PFSK-1 (cell line): Measurements from ENCODE around the gene MLPH.

Experiments
- FOXP2 ChIP-seq: optimal IDR thresholded peaks from 2 replicates; pipeline ENCODE3; 2011; ENCODE audit warnings: borderline replicate concordance, control low read depth, inconsistent platforms; ENCODE audit not compliant: insufficient read depth; ENCODE audit errors: extremely low read length, extremely low read depth
- POLR2AphosphoS5 ChIP-seq: IDR thresholded peaks from 2 replicates; pipeline ENCODE4 v1.6.1; 2012; ENCODE audit warnings: low read depth, mild to moderate bottlenecking, control low read depth, low read length, moderate library complexity
- REST ChIP-seq, 2 experiments: IDR thresholded peaks; 2 replicates each; pipeline versions ENCODE4 v1.6.1 to v1.8.0; 2011 to 2012; ENCODE audit warnings: low read depth in 2 of 2, low read length in 2 of 2, control low read depth in 1 of 2, inconsistent platforms in 1 of 2, mild to moderate bottlenecking in 1 of 2, moderate library complexity in 1 of 2; ENCODE audit not compliant: insufficient read depth in 1 of 2
- SIN3A ChIP-seq: IDR thresholded peaks from 2 replicates; pipeline ENCODE4 v1.6.1; 2012; ENCODE audit warnings: mild to moderate bottlenecking, low read length, moderate library complexity, borderline replicate concordance; ENCODE audit not compliant: insufficient read depth
- TAF1 ChIP-seq: IDR thresholded peaks from 2 replicates; pipeline ENCODE4 v1.6.1; 2012; ENCODE audit warnings: low read length, control low read depth, borderline replicate concordance; ENCODE audit not compliant: insufficient read depth

The MLPH gene

GRCh38 chr2:237549216-237549615, 62.2 kb downstream of the MLPH start:
- no peak for TF ChIP-seq FOXP2
- no peak for TF ChIP-seq POLR2AphosphoS5
- TF ChIP-seq REST (IDR thresholded peaks at IDR 0.05; ENCODE audit: insufficient read depth in 1 of 2, low read depth in 2 of 2, low read length in 2 of 2): no peak
- no peak for TF ChIP-seq SIN3A
- no peak for TF ChIP-seq TAF1

DNA sequence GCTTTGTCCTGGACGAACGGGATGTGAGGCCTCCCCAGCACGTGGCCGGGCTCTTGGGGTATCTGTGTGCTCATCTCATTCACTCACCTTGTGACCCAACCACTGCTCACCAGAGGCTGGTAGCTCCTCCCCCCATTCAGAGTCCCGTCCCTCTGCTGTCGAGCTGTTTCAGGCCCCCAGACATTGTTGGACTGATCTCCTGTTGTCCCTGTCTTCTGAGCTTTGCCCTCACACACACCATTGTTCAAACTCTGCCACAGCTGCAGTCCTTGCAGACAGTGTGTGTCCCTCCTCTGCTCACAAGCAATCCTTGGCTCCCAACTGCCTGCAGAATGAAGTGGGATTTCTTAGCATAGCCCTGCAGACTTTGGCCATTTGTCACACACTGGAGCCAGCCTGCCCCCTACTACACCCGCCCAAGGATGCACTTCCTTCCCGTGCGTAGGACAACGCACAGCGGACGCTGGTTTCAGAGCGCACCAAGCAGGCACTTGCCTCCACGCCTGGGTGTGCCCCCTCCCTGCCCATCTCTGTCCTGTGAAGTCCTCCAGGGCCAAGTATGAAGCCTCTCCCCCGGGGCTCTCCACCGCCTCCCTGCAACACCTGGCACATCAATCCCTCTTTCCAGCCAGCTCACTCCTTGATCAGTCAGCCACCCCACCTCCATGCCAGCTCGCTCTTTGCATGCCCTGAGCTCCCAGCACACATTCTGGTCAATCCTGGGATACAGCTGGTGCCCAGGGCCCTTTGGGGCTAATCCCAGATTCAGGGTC, 62.8 kb downstream of the MLPH start:
- TF ChIP-seq TAF1: no peak
- no peak for TF ChIP-seq FOXP2
- TF ChIP-seq POLR2AphosphoS5: no peak
- TF ChIP-seq SIN3A: no peak
- TF ChIP-seq REST (IDR thresholded peaks at IDR 0.05; ENCODE audit: insufficient read depth in 1 of 2, low read depth in 2 of 2, low read length in 2 of 2): no peak

GRCh38 chr2:237551071-237551574, 64.1 kb downstream of the MLPH start:
- no peak for TF ChIP-seq REST (IDR thresholded peaks at IDR 0.05; ENCODE audit: insufficient read depth in 1 of 2, low read depth in 2 of 2, low read length in 2 of 2)
- no peak for TF ChIP-seq POLR2AphosphoS5
- no peak for TF ChIP-seq TAF1
- no peak for TF ChIP-seq SIN3A
- TF ChIP-seq FOXP2: no peak

DNA sequence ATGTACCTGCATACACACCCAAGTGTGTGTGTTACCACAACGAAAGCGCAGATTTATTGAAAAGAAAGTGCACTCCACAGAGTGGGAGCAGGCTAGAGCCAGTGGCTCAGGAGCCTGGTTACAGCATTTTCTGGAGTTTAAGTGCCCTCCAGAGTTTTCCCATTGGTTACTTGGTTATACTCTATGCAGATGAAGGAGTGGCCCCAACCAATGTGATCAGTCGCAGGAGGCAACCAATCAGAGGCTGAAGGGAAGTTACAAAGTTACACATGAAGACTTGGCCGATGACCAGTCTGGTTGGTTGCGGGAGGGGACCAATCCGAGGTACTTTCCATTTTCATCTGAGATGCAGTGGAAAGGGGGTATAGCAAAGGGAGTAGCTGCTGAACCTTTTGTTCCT, 65.9 kb downstream of the MLPH start:
- TF ChIP-seq REST (IDR thresholded peaks at IDR 0.05; ENCODE audit: insufficient read depth in 1 of 2, low read depth in 2 of 2, low read length in 2 of 2) (no peak), TAF1 (no peak), POLR2AphosphoS5 (no peak), SIN3A (no peak), FOXP2 (no peak)
